Measurements from ENCODE around the gene PAQR7. TPM values are rescaled to one million over a fixed set of nuclear protein-coding genes. Genes with fewer than 3 reads are reported as not detected.

Gene PAQR7
- polyA plus RNA-seq, 1 experiment = 10.7 TPM

DNA sequence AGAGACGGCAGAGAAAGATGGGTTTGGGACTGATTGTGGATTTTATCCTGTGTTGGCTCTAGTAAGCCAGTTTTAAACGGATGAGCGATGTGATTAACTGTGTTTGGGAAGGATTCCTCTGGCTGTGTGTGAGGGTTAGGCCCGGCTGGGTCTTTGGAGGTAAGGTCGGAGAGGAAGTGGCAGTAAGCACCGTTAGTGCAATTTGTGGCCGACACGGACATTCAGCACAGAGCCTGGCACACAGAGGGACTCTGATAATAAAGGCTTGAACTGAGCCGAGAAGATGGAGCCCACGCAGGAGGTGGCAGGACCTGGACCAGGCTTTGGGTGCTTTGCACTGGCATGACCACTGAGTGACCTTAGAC lies 54.4 kb downstream of the PAQR7 start:
- peak overlapping the region; percentile 87 for H3K4me3 ChIP-seq (ENCODE audit: low read depth, low read length)
- CTCF ChIA-PET = interaction anchor here (0.6 to 2.1 kb wide), 2 partner anchors 176 to 384 kb away, joined by 4 to 7 read pairs; partner anchors contain the start of gene PAFAH2
- H3K27me3 ChIP-seq (ENCODE audit: control insufficient read depth, insufficient read depth, low read length) = no peaks in the 10 kb centered on the region
- H3K9me3 ChIP-seq (ENCODE audit: control insufficient read depth, insufficient read depth, low read length) = no peaks in the 10 kb centered on the region; the same call in 1 of the 2 replicates
- no peak for DNase-seq (ENCODE audit: low read depth, low spot score)
- TF ChIP-seq, protein P1, sequence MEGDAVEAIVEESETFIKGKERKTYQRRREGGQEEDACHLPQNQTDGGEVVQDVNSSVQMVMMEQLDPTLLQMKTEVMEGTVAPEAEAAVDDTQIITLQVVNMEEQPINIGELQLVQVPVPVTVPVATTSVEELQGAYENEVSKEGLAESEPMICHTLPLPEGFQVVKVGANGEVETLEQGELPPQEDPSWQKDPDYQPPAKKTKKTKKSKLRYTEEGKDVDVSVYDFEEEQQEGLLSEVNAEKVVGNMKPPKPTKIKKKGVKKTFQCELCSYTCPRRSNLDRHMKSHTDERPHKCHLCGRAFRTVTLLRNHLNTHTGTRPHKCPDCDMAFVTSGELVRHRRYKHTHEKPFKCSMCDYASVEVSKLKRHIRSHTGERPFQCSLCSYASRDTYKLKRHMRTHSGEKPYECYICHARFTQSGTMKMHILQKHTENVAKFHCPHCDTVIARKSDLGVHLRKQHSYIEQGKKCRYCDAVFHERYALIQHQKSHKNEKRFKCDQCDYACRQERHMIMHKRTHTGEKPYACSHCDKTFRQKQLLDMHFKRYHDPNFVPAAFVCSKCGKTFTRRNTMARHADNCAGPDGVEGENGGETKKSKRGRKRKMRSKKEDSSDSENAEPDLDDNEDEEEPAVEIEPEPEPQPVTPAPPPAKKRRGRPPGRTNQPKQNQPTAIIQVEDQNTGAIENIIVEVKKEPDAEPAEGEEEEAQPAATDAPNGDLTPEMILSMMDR (IDR thresholded peaks at IDR 0.05; ENCODE audit: low read depth, low read length) = no peak
- POLR2A ChIA-PET = interaction anchor here (1.4 kb wide), 1 partner anchor 21 kb away, joined by 5 read pairs; no protein-coding TSS in a partner anchor
- H3K27ac ChIP-seq (ENCODE audit: low read depth, low read length) = no peak overlapping the region

DNA sequence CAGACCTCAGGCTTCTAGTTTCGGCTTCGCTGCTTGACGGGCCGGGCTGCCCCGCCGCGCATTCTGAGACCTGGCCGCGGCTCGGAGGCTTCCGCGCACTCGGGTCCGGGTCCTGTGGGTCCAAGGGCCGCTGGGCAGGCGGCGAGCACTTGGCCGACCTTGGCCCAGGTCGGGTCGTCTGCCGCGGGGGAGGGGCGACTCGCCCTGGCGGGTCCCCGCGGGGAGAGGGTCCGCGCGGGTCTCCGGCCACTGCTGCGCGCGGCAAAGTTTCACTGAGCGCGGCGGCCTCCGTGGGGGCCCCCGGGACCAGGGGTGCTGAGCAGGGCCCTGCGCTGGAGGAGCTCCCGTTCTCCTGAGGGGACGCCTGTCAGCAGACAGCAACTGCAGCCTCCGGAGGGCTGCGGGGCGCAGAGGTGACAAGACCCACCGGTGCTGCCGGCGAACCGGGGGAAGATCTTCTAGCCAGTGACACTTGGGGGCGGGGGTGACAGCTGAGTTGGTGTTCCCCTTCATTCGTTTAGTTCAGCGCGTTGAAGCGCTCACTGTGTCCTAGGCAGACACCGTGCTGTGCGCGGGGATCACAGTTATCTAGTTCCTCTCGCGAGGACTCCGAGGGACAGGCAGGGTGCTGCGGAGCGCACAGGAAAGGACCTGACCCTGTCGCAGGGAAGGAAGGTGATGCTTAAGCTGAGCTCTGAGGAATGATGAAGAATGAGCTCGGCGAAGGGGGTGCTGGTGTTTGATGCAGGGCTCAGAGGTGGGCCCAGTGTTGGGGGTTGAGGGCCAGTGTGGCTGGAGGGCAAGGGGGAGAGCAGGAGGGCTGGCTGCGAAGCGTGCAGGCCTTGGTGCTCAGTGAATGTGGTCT lies 55.0 kb downstream of the PAQR7 start:
- Histone ChIP-seq H3K4me3 (ENCODE audit: low read depth, low read length) (peak overlapping the region; percentile 87), H3K27me3 (ENCODE audit: control insufficient read depth, insufficient read depth, low read length) (no peaks in the 10 kb centered on the region), H3K9me3 (ENCODE audit: control insufficient read depth, insufficient read depth, low read length) (no peaks in the 10 kb centered on the region; the same call in 1 of the 2 replicates), H3K27ac (ENCODE audit: low read depth, low read length) (peak overlapping the region; percentile 70)
- DNase-seq (ENCODE audit: low read depth, low spot score) = no peak
- ChIA-PET CTCF (interaction anchor here (0.6 to 2.1 kb wide), 5 partner anchors 72 to 383 kb away, joined by 3 to 7 read pairs (median 5); partner anchors contain the start of gene PAFAH2), POLR2A (interaction anchor here (0.6 to 2.1 kb wide), 9 partner anchors 14 to 707 kb away, joined by 3 to 8 read pairs (median 3); partner anchors contain the start of genes PAQR7 and STMN1)
- TF ChIP-seq, protein P1 (IDR thresholded peaks at IDR 0.05; ENCODE audit: low read depth, low read length) = no peak

DNA sequence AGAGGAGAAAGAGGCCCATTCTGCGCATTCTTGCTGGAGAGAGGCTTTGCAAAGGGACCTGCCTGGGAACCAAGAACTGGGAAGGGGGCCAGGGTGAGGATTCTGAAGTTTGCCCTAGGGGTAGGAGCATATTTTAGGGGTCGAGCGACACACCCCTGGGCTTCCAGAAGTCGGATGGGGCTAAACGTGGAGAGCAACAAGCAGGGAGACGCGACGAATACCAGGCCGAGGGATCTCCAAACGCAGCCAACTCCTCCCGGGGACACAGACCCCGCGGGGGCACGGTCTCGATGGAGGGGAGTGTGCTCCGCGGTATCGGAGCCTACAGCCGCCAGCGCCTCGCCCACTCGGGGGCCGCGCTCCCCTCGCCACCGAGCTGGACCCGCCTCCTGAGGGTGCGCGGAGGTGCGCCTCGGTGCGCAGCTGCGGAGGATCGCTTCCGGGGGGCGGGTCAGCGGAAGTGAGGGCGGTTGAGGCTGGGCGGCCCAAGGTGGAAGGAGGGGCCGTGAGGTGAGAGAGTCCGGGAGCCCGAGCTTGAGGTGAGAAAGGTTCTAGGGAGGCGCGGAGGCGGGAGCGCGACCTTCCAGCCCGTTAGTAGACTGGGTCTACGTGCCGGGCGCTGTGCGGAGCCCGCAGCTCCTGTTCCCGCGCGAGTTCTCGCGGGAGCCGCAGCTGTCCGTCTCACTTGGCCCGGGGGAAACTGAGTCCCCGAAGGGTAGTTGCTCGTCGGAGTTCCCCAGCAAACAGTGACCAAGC lies 55.8 kb downstream of the PAQR7 start, which contains the start of gene MTFR1L:
MTFR1L (plus strand) TSS at position 464 of the 756 bp plus-strand sequence. CDS start 3,151 bp downstream, outside the sequence.
- H3K27me3 ChIP-seq (ENCODE audit: control insufficient read depth, insufficient read depth, low read length) = no peaks in the 10 kb centered on the region
- H3K4me3 ChIP-seq (ENCODE audit: low read depth, low read length) = peak within 1 kb of the TSS; percentile 87
- ChIA-PET CTCF (interaction anchor here (0.6 to 2.1 kb wide), 4 partner anchors 73 to 211 kb away, joined by 3 to 7 read pairs (median 6); partner anchors contain the start of gene PAFAH2), POLR2A (interaction anchor here (0.6 to 2.1 kb wide), 10 partner anchors 15 to 708 kb away, joined by 3 to 8 read pairs (median 3); partner anchors contain the start of genes PAQR7 and STMN1)
- TF ChIP-seq, protein P1 (IDR thresholded peaks at IDR 0.05; ENCODE audit: low read depth, low read length) = no peak
- H3K9me3 ChIP-seq (ENCODE audit: control insufficient read depth, insufficient read depth, low read length) = no peaks in the 10 kb centered on the region; the same call in 1 of the 2 replicates
- peak within 1 kb of the TSS; percentile 70 for H3K27ac ChIP-seq (ENCODE audit: low read depth, low read length)
- no peak for DNase-seq (ENCODE audit: low read depth, low spot score)

DNA sequence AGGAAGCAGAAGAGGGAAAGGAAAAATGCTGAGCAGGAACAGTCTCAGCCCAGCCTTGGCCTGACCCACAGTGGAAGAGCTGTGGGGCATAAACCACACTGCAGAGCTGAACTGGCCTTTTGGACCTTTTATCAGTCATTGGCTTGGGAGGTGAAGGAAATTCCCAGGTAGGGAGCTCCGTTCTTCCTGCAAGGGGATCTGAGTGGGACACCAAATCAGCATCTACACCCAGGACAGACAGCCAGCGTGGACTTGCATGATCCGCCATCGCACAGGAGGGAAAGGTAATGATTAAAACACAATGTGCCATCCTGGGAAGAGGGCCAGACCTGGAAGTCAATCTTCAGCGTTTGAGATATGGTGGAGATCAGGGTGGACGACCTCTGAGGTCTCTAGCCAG lies 56.9 kb downstream of the PAQR7 start:
- H3K27me3 ChIP-seq (ENCODE audit: control insufficient read depth, insufficient read depth, low read length) = no peaks in the 10 kb centered on the region
- no peak for DNase-seq (ENCODE audit: low read depth, low spot score)
- no peaks in the 10 kb centered on the region; the same call in 1 of the 2 replicates for H3K9me3 ChIP-seq (ENCODE audit: control insufficient read depth, insufficient read depth, low read length)
- POLR2A ChIA-PET = interaction anchor here (0.8 to 2.1 kb wide), 4 partner anchors 38 to 199 kb away, joined by 5 to 8 read pairs (median 6); partner anchors contain the start of gene PAQR7
- H3K4me3 ChIP-seq (ENCODE audit: low read depth, low read length) = peak overlapping the region; percentile 87
- TF ChIP-seq, protein P1 (IDR thresholded peaks at IDR 0.05; ENCODE audit: low read depth, low read length) = no peak
- peak overlapping the region; percentile 66 for H3K27ac ChIP-seq (ENCODE audit: low read depth, low read length)
- CTCF ChIA-PET = no interaction called here

All from AG04450 (cell line).